OCI-LY7 (cell line): ENCODE data around the gene ZNF786. TPM values are rescaled to one million over a fixed set of nuclear protein-coding genes. Genes with fewer than 3 reads are reported as not detected.
"Not testable (repeated sequence)": the region's sequence is repeated elsewhere in the genome, so short reads cannot be mapped to it uniquely, and the experiment has no call there.

Experiments used
- BruUV-seq: library from RNA; stranded (reverse); fragments of 400-500 nt; replicated peaks from 2 replicates; lab custom pipeline; 2021; lab: Mats Ljungman, UMichigan
- CTCF ChIA-PET: fragments of 300-600 bp; sonication (Branson Sonifier 250); formaldehyde crosslinking; loops from one replicate; lab custom pipeline; 2022; ENCODE audit warnings: antibody characterized with exemption; ENCODE audit not compliant: unreplicated experiment; lab: Charles Lee
- POLR2A ChIA-PET: fragments of 300-600 bp; sonication (Branson Sonifier 250); formaldehyde crosslinking; loops from one replicate; lab custom pipeline; 2022; ENCODE audit warnings: antibody characterized with exemption; lab: Charles Lee
- DNase-seq: peaks from one replicate; pipeline ENCODE4 v3.0.0-alpha.2; 2015; ENCODE audit warnings: low spot score
- H2AFZ ChIP-seq: fragments of 200-600 bp; sonication (generic), shearing (Covaris generic); 2 replicates; pipeline ENCODE4 v1.6.1; 2014; ENCODE audit warnings: mild to moderate bottlenecking, antibody characterized with exemption, low read length, moderate library complexity
- H3K27ac ChIP-seq: fragments of 200-600 bp; sonication (generic); 2 replicates; pipeline ENCODE4 v1.5.1; 2014; ENCODE audit warnings: mixed run types, low read depth, mild to moderate bottlenecking, moderate library complexity, low read length, inconsistent platforms; ENCODE audit not compliant: poor library complexity, severe bottlenecking
- H3K36me3 ChIP-seq: fragments of 200-600 bp; sonication (generic); 2 replicates; pipeline ENCODE4 v1.6.1; 2014; ENCODE audit warnings: mild to moderate bottlenecking, antibody characterized with exemption, low read length, moderate library complexity, mixed read lengths; ENCODE audit not compliant: insufficient read depth
- H3K4me1 ChIP-seq: fragments of 200-600 bp; sonication (generic); 2 replicates; pipeline ENCODE4 v1.5.1; 2014; ENCODE audit warnings: mild to moderate bottlenecking, low read length; ENCODE audit not compliant: insufficient read depth, poor library complexity, severe bottlenecking
- H3K4me2 ChIP-seq: fragments of 200-600 bp; sonication (generic); 2 replicates; pipeline ENCODE4 v1.6.1; 2014; ENCODE audit warnings: mild to moderate bottlenecking, low read length
- H3K4me3 ChIP-seq: fragments of 200-600 bp; sonication (generic); 2 replicates; pipeline ENCODE4 v1.5.1; 2014; ENCODE audit warnings: mild to moderate bottlenecking, low read depth, low read length; ENCODE audit not compliant: poor library complexity, severe bottlenecking
- H3K79me2 ChIP-seq: fragments of 200-600 bp; sonication (generic); 2 replicates; pipeline ENCODE4 v1.6.1; 2016; ENCODE audit warnings: low read depth, mild to moderate bottlenecking, low read length, moderate library complexity, mixed read lengths; ENCODE audit not compliant: insufficient read depth
- H3K9me2 ChIP-seq: fragments of 200-600 bp; sonication (generic); 2 replicates; pipeline ENCODE4 v1.6.1; 2016; ENCODE audit warnings: mild to moderate bottlenecking, low read length, mixed read lengths; ENCODE audit not compliant: insufficient read depth
- H3K9me3 ChIP-seq: fragments of 200-600 bp; sonication (generic); 2 replicates; pipeline ENCODE4 v1.6.1; 2014; ENCODE audit warnings: mild to moderate bottlenecking, mixed run types, low read length, mixed read lengths
- H4K20me1 ChIP-seq: fragments of 200-600 bp; sonication (generic); 2 replicates; pipeline ENCODE4 v1.6.1; 2014; ENCODE audit warnings: mild to moderate bottlenecking, antibody characterized with exemption, low read length, moderate library complexity, mixed read lengths; ENCODE audit not compliant: insufficient read depth
- CTCF ChIP-seq: fragments of 200-600 bp; sonication (generic); conservative IDR thresholded peaks from 2 replicates; pipeline ENCODE4 v1.5.1; 2014; ENCODE audit warnings: mild to moderate bottlenecking, antibody characterized with exemption, low read length, moderate library complexity, mixed read lengths
- EZH2phosphoT487 ChIP-seq: fragments of 200-600 bp; sonication (generic); IDR thresholded peaks from 2 replicates; pipeline ENCODE4 v1.6.1; 2018; ENCODE audit warnings: low read depth, borderline replicate concordance, mild to moderate bottlenecking, mixed run types, antibody characterized with exemption, low read length, moderate library complexity, mixed read lengths
- intact Hi-C: fragments of 100-400 bp; cut with micrococcal nuclease; formaldehyde crosslinking; loops from one replicate; pipeline ENCODE4 v1.10.0; 2022; ENCODE audit not compliant: unreplicated experiment
- total RNA-seq, 2 experiments: library from RNA; depleted of rRNA in 1 of 2; stranded (reverse); fragments of >200 nt in 1 of 2; shearing (Covaris generic) in 1 of 2; gene quantifications; 2 replicates each; pipeline ENCODE4 v1.2.3, GENCODE V29; 2014 to 2022

The ZNF786 gene
- total RNA-seq, 2 experiments from 2014 or later, result 5.1 to 7.7 TPM

GRCh38 chr7:149093228-149093627, 2.7 kb upstream of the ZNF786 start:
- no peaks in the 10 kb centered on the region for H4K20me1 ChIP-seq
- no TSS peak for BruUV-seq
- peak overlapping the region; percentile 76 for H2AFZ ChIP-seq
- H3K4me1 ChIP-seq, result peaks cover 28% of the 10 kb centered on the region
- peak; percentile 14 for DNase-seq
- H3K79me2 ChIP-seq, result peaks cover 10% of the 10 kb centered on the region; the same call in 1 of the 2 replicates
- CTCF ChIA-PET, result no interaction called here
- H3K27ac ChIP-seq, result no peak overlapping the region
- H3K4me3 ChIP-seq, result no peak overlapping the region
- H3K4me2 ChIP-seq, result peak overlapping the region; percentile 45
- TF ChIP-seq EZH2phosphoT487 (no peak), CTCF (no peak)
- POLR2A ChIA-PET, result interaction anchor here (1.0 kb wide), 1 partner anchor 31 kb away, joined by 3 read pairs; no protein-coding TSS in a partner anchor
- intact Hi-C loops, result no loop called here
- H3K36me3 ChIP-seq, result peaks cover 7% of the 10 kb centered on the region; the same call in 1 of the 2 replicates
- no peaks in the 10 kb centered on the region for H3K9me2 ChIP-seq
- no peaks in the 10 kb centered on the region for H3K9me3 ChIP-seq

GRCh38 chr7:149092244-149092643, 1.7 kb upstream of the ZNF786 start:
- H3K9me3 ChIP-seq, POLR2A ChIA-PET, H2AFZ ChIP-seq, CTCF ChIA-PET, intact Hi-C loops, BruUV-seq, H3K9me2 ChIP-seq, H3K27ac ChIP-seq, H4K20me1 ChIP-seq: not testable (repeated sequence)
- Histone ChIP-seq H3K79me2 (peaks cover 10% of the 10 kb centered on the region; the same call in 1 of the 2 replicates), H3K4me3 (peak overlapping the region; percentile 20), H3K4me2 (peak overlapping the region; percentile 45; the same call in 1 of the 2 replicates), H3K36me3 (peaks cover 15% of the 10 kb centered on the region), H3K4me1 (peaks cover 28% of the 10 kb centered on the region)
- DNase-seq, result peak; percentile 10

- no TSS peak for BruUV-seq
- Histone ChIP-seq H3K79me2 (peaks cover 10% of the 10 kb centered on the region; the same call in 1 of the 2 replicates), H4K20me1 (no peaks in the 10 kb centered on the region), H3K4me1 (peaks cover 16% of the 10 kb centered on the region), H3K36me3 (peaks cover 44% of the 10 kb centered on the region), H3K27ac (no peak overlapping the region), H3K9me3 (peaks cover 4% of the 10 kb centered on the region; the same call in 1 of the 2 replicates), H2AFZ (no peak overlapping the region), H3K4me2 (no peak overlapping the region), H3K4me3 (no peak overlapping the region), H3K9me2 (no peaks in the 10 kb centered on the region)
- POLR2A ChIA-PET, result interaction anchor here (0.6 to 0.7 kb wide), 2 partner anchors 11 to 223 kb away, joined by 3 to 5 read pairs; no protein-coding TSS in a partner anchor
- TF ChIP-seq EZH2phosphoT487 (no peak), CTCF (no peak)
- no peak for DNase-seq
- intact Hi-C loops, result no loop called here
- CTCF ChIA-PET, result no interaction called here
These were observed 3.1 kb downstream of the ZNF786 start for GRCh38 chr7:149087376-149087775.
